Ascending aorta (tissue), 2 donors: ENCODE measurements around the gene SSC4D. TPM values are rescaled to one million over a fixed set of nuclear protein-coding genes. Genes with fewer than 3 reads are reported as not detected.

ENCODE experiments used
- DNase-seq, 2 donors: peaks; one replicate each; pipeline ENCODE4 v3.0.0-alpha.2; 2019; ENCODE audit warnings: low spot score in 2 of 2
- H3K27ac ChIP-seq, 2 donors: fragments of 200-600 bp; sonication (generic); one replicate each; pipeline ENCODE4 v1.5.1; 2016 to 2017; ENCODE audit warnings: mild to moderate bottlenecking in 1 of 2
- H3K27me3 ChIP-seq: fragments of 200-600 bp; sonication (generic); one replicate; pipeline ENCODE4 v1.5.1; 2017
- H3K36me3 ChIP-seq, 2 donors: fragments of 200-600 bp; sonication (generic); one replicate each; pipeline ENCODE4 v1.5.1; 2016
- H3K4me1 ChIP-seq, 2 donors: fragments of 200-600 bp; sonication (generic); one replicate each; pipeline ENCODE4 v1.5.1; 2016 to 2017; ENCODE audit warnings: mild to moderate bottlenecking in 1 of 2
- H3K4me3 ChIP-seq, 2 donors: fragments of 200-600 bp; sonication (generic); one replicate each; pipeline ENCODE4 v1.5.1; 2016 to 2017; ENCODE audit warnings: mild to moderate bottlenecking in 1 of 2
- H3K9me3 ChIP-seq, 2 donors: fragments of 200-600 bp; sonication (generic); one replicate each; pipeline ENCODE4 v1.5.1; 2016
- intact Hi-C: fragments of 100-400 bp; cut with DNase I; formaldehyde crosslinking; loops from one replicate; pipeline ENCODE4 v1.15.1; 2023
- total RNA-seq: library from RNA; depleted of rRNA; stranded (reverse); fragments of >200 nt; gene quantifications from one replicate; pipeline ENCODE4 v1.1.0, GENCODE V29; 2016
- TF ChIP-seq, protein P1 (sequence below), 3 experiments: fragments of 200-600 bp in 2 of 3; fragments of 450-650 bp in 1 of 3; sonication (generic) in 2 of 3; IDR thresholded peaks; one replicate each; pipeline ENCODE4 v1.5.1; 2016 to 2019; ENCODE audit warnings: antibody characterized with exemption in 3 of 3, mild to moderate bottlenecking in 1 of 3, moderate library complexity in 1 of 3

Gene SSC4D
- total RNA-seq, 1 donor from 2014 or later = not detected

GRCh38 chr7:76358481-76359110, 50.9 kb downstream of the SSC4D start, which contains the start of gene YWHAG:
Gene YWHAG (minus strand): TSS chr7:76358991. CDS start chr7:76358808, 183 bp downstream.
- H3K4me3 ChIP-seq = peak within 1 kb of the TSS; percentile 81 to 95
- H3K4me1 ChIP-seq = peaks cover 4 to 23% of the 10 kb centered on the region in 2 donors
- TF ChIP-seq, protein P1, sequence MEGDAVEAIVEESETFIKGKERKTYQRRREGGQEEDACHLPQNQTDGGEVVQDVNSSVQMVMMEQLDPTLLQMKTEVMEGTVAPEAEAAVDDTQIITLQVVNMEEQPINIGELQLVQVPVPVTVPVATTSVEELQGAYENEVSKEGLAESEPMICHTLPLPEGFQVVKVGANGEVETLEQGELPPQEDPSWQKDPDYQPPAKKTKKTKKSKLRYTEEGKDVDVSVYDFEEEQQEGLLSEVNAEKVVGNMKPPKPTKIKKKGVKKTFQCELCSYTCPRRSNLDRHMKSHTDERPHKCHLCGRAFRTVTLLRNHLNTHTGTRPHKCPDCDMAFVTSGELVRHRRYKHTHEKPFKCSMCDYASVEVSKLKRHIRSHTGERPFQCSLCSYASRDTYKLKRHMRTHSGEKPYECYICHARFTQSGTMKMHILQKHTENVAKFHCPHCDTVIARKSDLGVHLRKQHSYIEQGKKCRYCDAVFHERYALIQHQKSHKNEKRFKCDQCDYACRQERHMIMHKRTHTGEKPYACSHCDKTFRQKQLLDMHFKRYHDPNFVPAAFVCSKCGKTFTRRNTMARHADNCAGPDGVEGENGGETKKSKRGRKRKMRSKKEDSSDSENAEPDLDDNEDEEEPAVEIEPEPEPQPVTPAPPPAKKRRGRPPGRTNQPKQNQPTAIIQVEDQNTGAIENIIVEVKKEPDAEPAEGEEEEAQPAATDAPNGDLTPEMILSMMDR (IDR thresholded peaks at IDR 0.05) = no peak
- DNase-seq = peak in 1 of 2 donors; percentile 92
- no peaks in the 10 kb centered on the region for H3K9me3 ChIP-seq
- peak within 1 kb of the TSS; percentile 98 to 99 for H3K27ac ChIP-seq
- intact Hi-C loops = loop anchor here (1.0 to 2.0 kb wide), 4 partner anchors 35 to 68 kb away; no protein-coding TSS in a partner anchor
- H3K27me3 ChIP-seq = no peaks in the 10 kb centered on the region
- H3K36me3 ChIP-seq = no peaks in the 10 kb centered on the region

DNA sequence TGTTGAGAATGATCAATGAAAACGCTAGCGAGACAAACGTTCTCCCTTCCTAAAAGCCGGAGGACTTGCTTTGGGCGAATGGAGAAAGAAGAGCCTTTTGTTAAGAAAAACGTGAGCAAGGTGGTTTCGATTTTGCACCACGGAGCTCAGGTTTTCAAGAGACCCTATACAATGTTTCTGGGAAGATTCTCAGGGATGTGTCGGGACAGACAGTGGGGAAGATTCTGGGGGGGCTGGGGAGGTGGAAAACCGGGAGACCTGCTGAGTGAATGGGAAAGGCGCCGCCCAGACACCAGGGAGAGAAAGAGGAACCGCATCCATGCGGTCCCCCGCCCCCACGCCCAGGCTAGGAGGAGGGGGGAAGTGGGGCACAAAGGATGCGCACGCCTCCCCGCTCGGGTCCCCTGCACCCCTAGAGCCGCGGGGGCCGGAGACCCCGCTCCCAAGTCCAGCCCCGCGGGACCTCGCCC, 51.5 kb downstream of the SSC4D start:
- Histone ChIP-seq H3K36me3 (no peaks in the 10 kb centered on the region), H3K9me3 (no peaks in the 10 kb centered on the region), H3K27me3 (no peaks in the 10 kb centered on the region), H3K27ac (peak overlapping the region; percentile 98 to 99), H3K4me3 (peak overlapping the region; percentile 81 to 95), H3K4me1 (peaks cover 4 to 24% of the 10 kb centered on the region in 2 donors)
- DNase-seq = peak in 1 of 2 donors; percentile 82
- TF ChIP-seq, protein P1 (IDR thresholded peaks at IDR 0.05) = peak in 1 of 3 experiments; percentile 22
- intact Hi-C loops = loop anchor here (1.0 to 2.0 kb wide), 2 partner anchors 35 to 67 kb away; no protein-coding TSS in a partner anchor

- TF ChIP-seq, protein P1 (IDR thresholded peaks at IDR 0.05) = no peak
- Histone ChIP-seq H3K4me1 (peaks cover 4 to 29% of the 10 kb centered on the region in 2 donors), H3K27ac (peak overlapping the region; percentile 98 to 99), H3K4me3 (peak overlapping the region; percentile 81 to 95), H3K9me3 (no peaks in the 10 kb centered on the region), H3K36me3 (no peaks in the 10 kb centered on the region), H3K27me3 (no peaks in the 10 kb centered on the region)
- intact Hi-C loops = loop anchor here (1.0 to 2.0 kb wide), 2 partner anchors 34 to 67 kb away; no protein-coding TSS in a partner anchor
- DNase-seq = no peak
These were observed 52.0 kb downstream of the SSC4D start for GRCh38 chr7:76357475-76358010.

- Histone ChIP-seq H3K9me3 (no peaks in the 10 kb centered on the region), H3K36me3 (no peaks in the 10 kb centered on the region), H3K4me1 (peaks cover 4 to 36% of the 10 kb centered on the region in 2 donors), H3K4me3 (peak overlapping the region; percentile 81 to 95), H3K27ac (peak overlapping the region in 1 of 2 donors; percentile 99), H3K27me3 (no peaks in the 10 kb centered on the region)
- DNase-seq = no peak
- intact Hi-C loops = no loop called here
- TF ChIP-seq, protein P1 (IDR thresholded peaks at IDR 0.05) = no peak
These were observed 52.7 kb downstream of the SSC4D start for GRCh38 chr7:76356823-76357222.

DNA sequence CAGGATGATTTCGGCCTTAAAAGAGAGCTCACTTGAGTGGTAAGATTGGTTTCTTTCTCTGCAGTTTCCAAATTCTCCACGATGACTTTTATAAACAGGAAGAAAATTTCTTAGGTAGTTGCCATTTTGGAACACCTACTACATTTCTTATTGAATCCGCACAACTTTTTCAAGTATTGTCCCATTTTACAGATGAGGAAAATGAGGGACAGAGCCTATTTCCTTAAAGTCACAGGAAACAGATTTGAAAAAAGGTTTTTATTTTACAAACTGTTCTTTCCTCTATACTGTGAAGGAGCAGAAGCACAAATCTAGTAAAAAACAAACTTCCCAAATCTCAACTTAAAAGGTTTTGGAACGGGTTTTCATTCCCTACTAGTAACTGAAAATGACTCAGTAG, 53.4 kb downstream of the SSC4D start:
- Histone ChIP-seq H3K27ac (no peak overlapping the region), H3K27me3 (no peaks in the 10 kb centered on the region), H3K9me3 (no peaks in the 10 kb centered on the region), H3K4me1 (peaks cover 4 to 37% of the 10 kb centered on the region in 2 donors), H3K36me3 (no peaks in the 10 kb centered on the region), H3K4me3 (peak overlapping the region in 1 of 2 donors; percentile 95)
- TF ChIP-seq, protein P1 (IDR thresholded peaks at IDR 0.05) = no peak
- intact Hi-C loops = no loop called here
- no peak for DNase-seq
